Urinary bladder (tissue), 4 donors: ENCODE measurements around the gene ENAH. TPM values are rescaled to one million over a fixed set of nuclear protein-coding genes. Genes with fewer than 3 reads are reported as not detected.
A peak's percentile ranks its signal among the peaks of the same experiment; 100 is the strongest.

ENCODE experiments used
- DNase-seq: peaks from one replicate; pipeline ENCODE4 v3.0.0-alpha.2; 2015; ENCODE audit errors: extremely low spot score
- H3K27ac ChIP-seq: one replicate; pipeline ENCODE4 v1.5.1; 2013; ENCODE audit warnings: low read depth, mild to moderate bottlenecking, moderate library complexity
- H3K36me3 ChIP-seq: one replicate; pipeline ENCODE4 v1.6.1; 2013; ENCODE audit warnings: mild to moderate bottlenecking, moderate library complexity; ENCODE audit not compliant: insufficient read depth
- H3K4me1 ChIP-seq: one replicate; pipeline ENCODE4 v1.6.1; 2013; ENCODE audit warnings: mild to moderate bottlenecking, moderate library complexity; ENCODE audit not compliant: insufficient read depth
- H3K4me3 ChIP-seq: one replicate; pipeline ENCODE4 v1.5.1; 2013; ENCODE audit warnings: low read depth, low read length
- WGBS: extraction: QIAGEN DNeasy Blood & Tissue Kit; methylation state at CpG from one replicate; pipeline ENCODE4 v1.1.7; 2013; 5-methylcytosine and 5-hydroxymethylcytosine counted together
- polyA plus RNA-seq: library from polyadenylated mRNA; stranded (reverse); fragments of 200-250 nt; gene quantifications from one replicate; pipeline ENCODE4 v1.2.3, GENCODE V29; 2013
- total RNA-seq: library from RNA; depleted of rRNA; stranded (reverse); fragments of >200 nt; gene quantifications from one replicate; pipeline ENCODE4 v1.2.3, GENCODE V29; 2014
- donor health status: healthy with polysubstance abuse.
- donor health status: healthy.

Gene ENAH
- total and polyA plus RNA-seq, 2 donors: 58.9 to 229 TPM

DNA sequence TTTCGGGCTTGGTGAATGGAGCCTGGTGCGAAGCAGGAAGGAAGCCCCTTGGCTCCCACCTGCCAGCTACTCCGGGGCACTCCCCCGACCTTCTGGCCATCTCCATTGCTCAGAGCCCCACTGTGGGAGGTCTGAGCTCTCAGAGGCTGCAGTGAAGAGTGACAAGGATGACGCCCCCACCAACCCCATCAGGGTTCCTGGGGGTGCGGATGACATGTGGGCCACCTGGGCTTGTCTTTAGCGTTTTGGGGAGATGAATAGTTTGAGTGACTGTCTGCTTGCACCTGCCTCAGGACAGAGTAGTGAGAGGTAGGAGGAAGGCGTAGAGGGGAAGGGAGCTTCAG is 181.8 kb downstream of the ENAH start:
- no peak overlapping the region for H3K4me3 ChIP-seq
- no peak overlapping the region for H3K27ac ChIP-seq
- H3K36me3 ChIP-seq: no peaks in the 10 kb centered on the region
- DNase-seq: no peak
- no peaks in the 10 kb centered on the region for H3K4me1 ChIP-seq
- WGBS: 77% methylated on average over 8 of the region's 8 CpGs

DNA sequence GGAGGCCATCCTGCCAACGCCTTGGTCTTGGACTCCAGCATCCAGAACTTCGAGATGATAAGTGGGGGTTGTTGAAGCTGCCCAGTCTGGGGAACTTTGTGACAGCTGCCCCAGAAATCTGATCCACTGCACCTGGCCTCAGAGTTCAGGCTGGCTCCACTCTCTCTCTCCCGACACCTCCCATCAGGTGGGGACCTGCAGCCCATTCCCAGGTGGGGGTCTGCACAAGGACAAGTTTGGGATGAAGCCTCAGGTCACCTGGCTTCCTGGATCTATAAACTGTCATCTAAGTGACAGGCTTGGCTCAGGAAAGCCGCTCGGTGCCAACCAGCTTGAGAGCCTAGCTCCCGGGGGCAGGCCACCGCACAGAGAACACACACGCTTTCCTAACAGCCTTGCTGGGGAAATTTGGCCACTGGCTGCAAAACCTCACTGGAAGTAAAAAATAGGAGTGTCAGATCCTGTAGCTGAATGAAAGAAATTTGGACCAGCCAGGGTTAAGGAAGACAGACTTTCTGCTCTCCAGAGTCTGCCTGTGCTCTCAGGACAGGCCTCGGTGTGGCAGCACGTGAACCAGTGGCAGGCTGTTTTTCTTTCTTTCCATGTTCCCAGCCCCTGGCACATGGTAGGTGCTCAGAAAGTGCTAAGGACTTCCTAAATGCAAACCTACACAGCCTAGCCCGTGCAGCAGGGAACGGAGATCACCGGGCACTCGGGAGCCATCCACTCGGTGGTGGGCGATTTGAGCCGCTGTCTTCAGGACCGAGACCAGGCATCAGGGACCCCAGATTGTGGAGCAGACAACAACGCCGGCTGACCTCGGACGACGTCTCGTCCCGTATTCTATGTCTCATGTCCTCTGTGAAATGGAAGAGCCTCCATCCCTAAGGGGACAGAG is 182.5 kb downstream of the ENAH start:
- no peaks in the 10 kb centered on the region for H3K4me1 ChIP-seq
- DNase-seq: no peak
- WGBS: 78% methylated on average over 25 of the region's 25 CpGs
- no peaks in the 10 kb centered on the region for H3K36me3 ChIP-seq
- no peak overlapping the region for H3K4me3 ChIP-seq
- no peak overlapping the region for H3K27ac ChIP-seq

DNA sequence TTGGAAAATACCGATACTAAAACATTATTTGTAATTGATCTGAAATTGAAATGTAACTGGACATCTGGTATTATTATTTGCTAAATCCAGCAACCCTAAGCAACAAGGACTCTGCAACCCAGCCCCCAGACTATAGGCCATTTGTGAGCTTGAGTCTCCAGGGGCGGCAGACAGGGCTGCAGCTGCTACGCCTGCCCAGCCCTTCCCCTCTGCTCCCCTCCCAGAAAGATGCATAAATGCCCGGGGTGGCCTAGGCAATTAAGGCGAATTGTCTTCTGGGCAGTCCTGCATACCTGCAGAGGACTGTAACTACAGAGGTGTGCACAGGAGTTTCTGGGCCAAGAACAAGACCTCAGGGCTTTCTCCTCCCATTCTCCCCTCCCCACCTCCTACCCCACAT is 183.9 kb downstream of the ENAH start:
- 91% methylated on average over 5 of the region's 5 CpGs for WGBS
- DNase-seq: no peak
- no peak overlapping the region for H3K27ac ChIP-seq
- no peak overlapping the region for H3K4me3 ChIP-seq
- H3K36me3 ChIP-seq: no peaks in the 10 kb centered on the region
- no peaks in the 10 kb centered on the region for H3K4me1 ChIP-seq

DNA sequence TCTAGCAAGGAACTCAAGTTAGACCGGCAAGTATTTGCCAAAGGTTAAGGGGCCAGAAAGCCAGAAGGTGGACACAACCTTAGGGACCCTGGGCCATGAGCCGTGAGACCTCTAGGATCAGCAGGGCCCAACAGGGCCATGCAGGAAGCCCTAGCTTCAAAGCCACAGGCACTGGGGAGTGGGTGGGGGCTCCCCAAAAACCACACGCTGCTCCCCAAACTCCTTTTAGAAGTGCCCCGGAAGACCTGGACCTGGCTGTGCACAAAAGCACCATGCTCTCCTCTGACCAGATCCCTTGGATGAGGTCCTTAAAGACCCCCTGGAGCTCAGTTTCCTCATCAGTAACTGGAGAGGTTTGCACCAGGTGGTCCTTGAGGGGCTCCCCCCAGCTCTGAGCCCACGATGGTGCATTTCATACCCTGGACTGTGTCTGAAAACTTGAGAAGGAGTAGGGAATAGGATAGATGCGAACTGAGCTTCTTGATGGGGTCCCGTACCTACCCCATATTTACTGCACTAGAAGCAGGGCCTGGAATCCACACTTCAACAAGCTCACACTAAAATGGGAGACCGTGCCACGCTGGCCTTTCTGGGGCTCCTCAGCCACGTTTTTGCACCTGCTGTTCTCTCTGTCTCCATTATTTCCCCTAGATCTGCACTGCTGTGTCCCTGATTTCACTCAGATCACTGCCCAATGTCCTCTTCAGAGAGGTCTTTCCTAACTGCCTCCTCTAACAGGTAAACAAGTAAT is 184.5 kb downstream of the ENAH start:
- no peaks in the 10 kb centered on the region for H3K36me3 ChIP-seq
- H3K4me1 ChIP-seq: no peaks in the 10 kb centered on the region
- H3K27ac ChIP-seq: no peak overlapping the region
- no peak for DNase-seq
- 84% methylated on average over 10 of the region's 10 CpGs for WGBS
- no peak overlapping the region for H3K4me3 ChIP-seq

DNA sequence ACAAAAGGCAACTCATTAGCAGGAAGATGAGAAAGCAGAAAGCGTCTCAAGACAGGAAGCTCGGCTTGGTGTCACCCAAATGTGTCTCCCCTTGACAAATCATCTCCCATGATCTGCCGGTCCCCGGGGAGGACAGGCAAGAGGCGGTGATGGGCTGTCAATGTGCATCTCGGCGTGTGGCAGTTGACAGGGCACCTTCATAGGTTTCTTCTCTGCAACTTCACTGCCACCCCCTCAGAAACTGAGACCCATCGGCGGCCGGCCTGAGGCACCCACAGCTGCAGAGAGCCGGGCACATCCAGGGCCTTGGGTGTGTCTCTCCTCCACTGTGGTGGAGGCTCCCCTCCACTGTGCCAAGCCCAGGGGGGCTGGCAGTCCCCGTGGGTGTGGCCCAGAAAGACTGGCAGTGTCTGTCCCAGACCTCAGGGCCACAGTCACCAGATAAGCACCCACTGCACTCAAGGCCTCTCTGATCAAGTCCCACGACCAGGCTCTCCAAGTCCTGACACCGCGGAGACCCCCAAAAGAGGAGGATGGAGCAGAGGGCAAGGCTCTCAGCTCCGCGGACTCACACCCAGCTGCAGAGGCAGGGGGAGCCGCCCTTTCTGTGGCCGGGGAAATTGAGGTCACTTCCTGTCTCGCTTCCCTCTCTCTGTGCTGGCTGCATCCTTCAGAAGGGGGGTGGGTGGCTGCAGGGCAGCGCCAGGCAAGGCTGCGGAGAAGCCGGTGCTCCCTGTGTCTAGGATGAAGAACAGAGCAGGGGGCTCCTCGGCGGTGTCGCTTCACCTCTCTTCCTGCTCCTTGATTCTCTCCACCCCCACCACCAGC is 185.5 kb downstream of the ENAH start:
- H3K36me3 ChIP-seq: no peaks in the 10 kb centered on the region
- WGBS: 57% methylated on average over 26 of the region's 26 CpGs
- no peaks in the 10 kb centered on the region for H3K4me1 ChIP-seq
- H3K27ac ChIP-seq: peak overlapping the region; percentile 30
- peak overlapping the region; percentile 2 for H3K4me3 ChIP-seq
- DNase-seq: no peak

DNA sequence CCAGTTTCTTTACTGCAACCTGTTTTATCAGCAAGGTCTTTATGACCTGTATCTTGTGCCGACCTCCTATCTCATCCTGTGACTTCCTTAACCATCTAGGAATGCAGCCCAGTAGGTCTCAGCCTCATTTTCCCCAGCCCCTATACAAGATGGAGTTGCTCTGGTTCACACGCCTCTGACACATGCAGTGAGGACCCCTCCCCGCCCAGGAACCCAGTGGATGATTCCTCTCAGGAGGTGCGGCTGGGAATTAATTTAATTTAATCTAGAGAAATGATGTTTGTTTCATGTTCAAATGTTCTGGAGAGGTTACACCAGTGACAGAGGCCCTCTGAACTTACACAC is 186.1 kb downstream of the ENAH start:
- Histone ChIP-seq H3K36me3 (no peaks in the 10 kb centered on the region), H3K4me3 (no peak overlapping the region), H3K4me1 (no peaks in the 10 kb centered on the region), H3K27ac (no peak overlapping the region)
- no peak for DNase-seq
- 91% methylated on average over 4 of the region's 4 CpGs for WGBS

DNA sequence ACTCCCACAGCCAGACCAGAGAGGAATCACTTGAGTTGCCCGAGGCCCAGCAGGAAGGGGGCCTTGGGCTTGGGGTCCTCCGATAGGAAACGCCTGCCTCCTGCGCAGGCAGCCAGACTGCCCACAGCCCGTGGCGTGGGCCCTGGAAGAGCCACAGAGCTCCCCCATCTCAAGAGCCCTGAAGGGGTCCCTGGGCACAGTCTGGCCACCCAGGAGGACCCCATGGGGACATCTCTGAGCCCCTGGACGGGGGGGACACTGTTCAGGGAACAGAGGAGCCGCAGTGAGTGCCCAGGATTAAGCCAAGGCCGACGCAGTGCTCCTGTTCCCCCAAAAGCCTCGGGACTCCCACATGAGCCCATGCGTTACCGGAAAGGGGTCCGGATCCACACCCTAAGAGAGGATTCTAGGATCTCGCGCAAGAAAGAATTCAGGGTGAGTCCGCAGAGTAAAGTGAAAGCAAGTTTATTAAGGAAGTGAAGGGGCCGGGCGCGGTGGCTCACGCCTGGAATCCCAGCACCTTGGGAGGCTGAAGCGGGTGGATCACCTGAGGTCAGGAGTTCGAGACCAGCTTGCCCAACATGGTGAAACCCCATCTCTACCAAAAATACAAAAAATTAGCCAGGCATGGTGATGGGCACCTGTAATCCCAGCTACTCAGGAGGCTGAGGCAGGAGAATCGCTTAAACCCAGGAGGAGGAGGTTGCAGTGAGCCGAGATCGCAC is 187.0 kb downstream of the ENAH start:
- DNase-seq: no peak
- Histone ChIP-seq H3K36me3 (no peaks in the 10 kb centered on the region), H3K4me1 (no peaks in the 10 kb centered on the region), H3K4me3 (no peak overlapping the region), H3K27ac (no peak overlapping the region)
- WGBS: 91% methylated on average over 26 of the region's 26 CpGs

DNA sequence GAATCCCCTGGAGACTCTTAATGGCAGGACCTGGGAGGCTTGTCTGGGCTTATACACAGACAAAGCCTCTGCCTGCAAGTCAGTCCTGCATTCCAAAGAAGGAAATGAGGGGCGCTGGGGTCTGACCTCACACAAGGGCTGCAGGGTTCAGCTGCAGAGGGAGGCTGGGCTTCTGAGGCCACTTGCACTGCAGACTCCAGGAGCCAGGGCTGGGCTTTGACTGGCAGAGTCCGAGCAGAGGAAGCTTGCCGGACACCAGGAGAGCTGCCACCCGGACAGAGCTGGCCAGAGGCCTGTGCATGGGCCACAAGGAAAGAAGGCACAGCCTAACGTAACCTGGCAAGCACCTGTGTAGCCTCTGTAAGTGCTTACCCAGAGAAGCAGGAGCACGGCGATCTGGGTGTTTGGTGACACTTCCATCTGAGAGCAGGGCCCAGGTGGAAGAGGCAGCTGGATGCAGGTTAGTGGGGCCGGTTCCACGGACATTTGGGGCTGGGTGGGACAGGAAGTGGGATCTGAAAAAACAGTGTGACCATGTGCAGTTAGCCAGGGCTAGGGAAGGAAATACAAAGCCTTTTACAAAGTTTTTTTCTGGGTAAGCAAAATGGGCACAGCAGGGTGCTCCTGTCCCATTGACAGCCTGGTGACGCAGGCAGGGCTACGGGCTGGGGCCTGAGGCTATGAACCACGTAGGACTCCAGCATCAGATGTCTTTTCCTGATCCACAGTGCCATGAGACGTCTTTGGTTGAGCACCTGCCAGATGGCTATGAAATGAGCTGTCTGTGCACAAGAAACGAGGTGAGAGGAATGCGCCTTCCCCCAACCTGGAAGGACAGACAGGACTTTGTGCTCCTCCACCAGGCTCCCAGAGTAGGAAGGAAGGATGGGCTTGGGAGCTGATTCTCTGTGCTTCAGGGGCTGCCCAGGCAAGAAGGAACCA is 187.8 kb downstream of the ENAH start:
- Histone ChIP-seq H3K27ac (no peak overlapping the region), H3K4me3 (no peak overlapping the region), H3K4me1 (no peaks in the 10 kb centered on the region), H3K36me3 (no peaks in the 10 kb centered on the region)
- 62% methylated on average over 15 of the region's 15 CpGs for WGBS
- no peak for DNase-seq

DNA sequence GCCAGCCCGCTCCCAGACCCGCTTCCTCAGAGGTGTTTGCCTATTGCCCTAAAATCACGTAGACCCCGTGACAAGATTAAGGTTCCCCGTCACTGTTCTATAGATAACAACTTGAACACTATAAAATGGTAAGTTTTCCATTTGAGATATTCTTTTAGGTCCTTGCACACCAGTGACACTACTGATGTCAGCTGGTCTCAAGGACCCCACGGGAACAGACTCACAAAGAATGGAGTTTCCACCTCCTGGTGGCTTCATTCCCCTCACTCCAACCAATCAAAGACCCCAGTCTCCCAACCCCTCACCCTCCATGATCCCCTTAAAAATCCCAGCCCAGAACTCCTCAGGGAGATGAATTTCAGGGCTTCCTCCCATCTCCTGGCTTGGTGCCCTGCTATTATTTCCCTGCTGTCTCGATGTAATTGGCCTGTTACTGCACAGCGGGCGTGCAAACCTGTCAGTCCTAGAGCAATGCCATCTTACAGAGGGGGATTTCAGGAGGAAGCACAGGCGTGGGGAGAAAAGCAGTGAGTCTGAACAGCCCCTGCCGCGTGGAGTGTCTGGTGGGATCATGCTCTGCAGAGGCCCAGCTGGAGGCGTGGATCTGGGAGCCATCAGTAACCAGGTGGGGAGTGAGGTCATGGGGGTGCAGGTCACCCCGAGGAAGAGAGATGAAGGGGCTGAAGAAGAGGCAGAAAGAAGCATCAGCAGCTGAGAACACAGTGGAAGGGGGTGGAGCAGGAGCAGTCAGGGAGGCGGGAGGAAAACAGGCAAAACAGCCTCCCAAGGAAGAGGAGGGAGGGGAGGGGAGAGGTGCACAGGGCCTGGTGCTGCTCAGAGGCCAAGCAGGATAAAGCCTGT is 190.0 kb downstream of the ENAH start:
- no peak for DNase-seq
- Histone ChIP-seq H3K27ac (no peak overlapping the region), H3K4me1 (no peaks in the 10 kb centered on the region), H3K4me3 (no peak overlapping the region), H3K36me3 (no peaks in the 10 kb centered on the region)
- 35% methylated on average over 15 of the region's 15 CpGs for WGBS

DNA sequence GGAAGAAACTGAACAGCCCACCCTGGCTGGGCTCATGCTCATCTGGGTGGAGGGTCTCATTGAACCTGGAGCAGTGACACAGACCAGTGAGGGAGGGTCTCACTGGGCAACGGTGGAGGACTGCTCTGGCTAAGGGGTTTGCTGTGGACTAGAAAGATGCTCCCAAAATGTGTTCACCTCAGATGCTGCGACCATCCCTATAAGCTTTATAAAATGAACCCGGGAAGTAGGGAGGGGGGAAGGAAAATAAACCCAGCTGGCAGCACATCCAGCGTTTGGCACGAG is 190.6 kb downstream of the ENAH start:
- no peak for DNase-seq
- no peaks in the 10 kb centered on the region for H3K4me1 ChIP-seq
- WGBS: 24% methylated on average over 5 of the region's 5 CpGs

DNA sequence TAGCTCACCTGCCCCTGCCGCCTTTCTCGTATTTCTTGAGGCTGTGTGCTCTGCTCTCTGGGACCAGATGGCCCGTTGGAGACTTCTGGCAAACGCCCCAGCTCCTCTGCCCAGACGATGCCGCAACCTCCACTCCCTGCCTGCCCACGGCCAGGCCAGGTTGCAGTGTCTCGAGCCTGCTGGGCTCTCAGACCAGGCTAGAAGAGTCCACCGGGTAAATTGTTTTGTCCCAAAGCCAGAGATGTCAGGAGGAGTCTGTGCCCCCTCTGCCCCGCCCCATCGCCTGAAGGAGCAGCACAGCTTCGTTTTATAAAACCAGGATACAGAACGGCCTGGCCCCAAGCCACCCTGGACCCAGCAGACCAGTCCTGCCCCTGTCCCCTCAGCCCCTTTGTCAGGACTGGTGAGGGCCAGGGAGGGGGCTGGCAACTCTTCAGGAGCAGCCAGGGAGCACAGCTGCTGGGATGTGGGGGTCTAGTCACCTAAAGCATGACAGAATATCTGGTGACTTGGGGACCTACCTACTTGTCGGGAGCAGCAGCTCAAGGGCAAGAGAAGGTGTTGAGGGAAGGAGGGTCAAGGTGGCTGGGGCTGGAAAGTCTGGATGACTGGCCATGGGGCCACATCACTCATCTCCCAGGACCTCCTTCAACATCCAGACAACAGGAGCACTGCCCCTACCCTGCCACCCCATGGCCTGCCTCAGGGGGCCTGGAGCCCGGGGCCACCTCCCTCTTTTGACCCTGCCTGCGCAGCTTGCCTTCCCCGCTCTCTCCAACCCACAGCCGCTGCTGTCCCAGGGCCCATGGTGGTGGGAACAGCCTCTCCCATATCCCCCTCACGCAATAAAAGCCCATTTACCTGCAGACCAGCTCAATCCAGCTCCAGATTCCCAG is 191.1 kb downstream of the ENAH start:
- no peak for DNase-seq
- Histone ChIP-seq H3K4me1 (no peaks in the 10 kb centered on the region), H3K27ac (no peak overlapping the region), H3K4me3 (no peak overlapping the region), H3K36me3 (no peaks in the 10 kb centered on the region)
- 70% methylated on average over 19 of the region's 19 CpGs for WGBS

More for the DNA sequence above, 190.6 kb downstream of the ENAH start:
- Histone ChIP-seq H3K4me3 (no peak overlapping the region), H3K27ac (no peak overlapping the region), H3K36me3 (no peaks in the 10 kb centered on the region)
